ENCODE measurements around the gene CBLC. TPM values are rescaled to one million over a fixed set of nuclear protein-coding genes. Genes with fewer than 3 reads are reported as not detected.
A peak's percentile ranks its signal among the peaks of the same experiment; 100 is the strongest.

Gene CBLC
- polyA plus RNA-seq, 1 experiment = not detected

DNA sequence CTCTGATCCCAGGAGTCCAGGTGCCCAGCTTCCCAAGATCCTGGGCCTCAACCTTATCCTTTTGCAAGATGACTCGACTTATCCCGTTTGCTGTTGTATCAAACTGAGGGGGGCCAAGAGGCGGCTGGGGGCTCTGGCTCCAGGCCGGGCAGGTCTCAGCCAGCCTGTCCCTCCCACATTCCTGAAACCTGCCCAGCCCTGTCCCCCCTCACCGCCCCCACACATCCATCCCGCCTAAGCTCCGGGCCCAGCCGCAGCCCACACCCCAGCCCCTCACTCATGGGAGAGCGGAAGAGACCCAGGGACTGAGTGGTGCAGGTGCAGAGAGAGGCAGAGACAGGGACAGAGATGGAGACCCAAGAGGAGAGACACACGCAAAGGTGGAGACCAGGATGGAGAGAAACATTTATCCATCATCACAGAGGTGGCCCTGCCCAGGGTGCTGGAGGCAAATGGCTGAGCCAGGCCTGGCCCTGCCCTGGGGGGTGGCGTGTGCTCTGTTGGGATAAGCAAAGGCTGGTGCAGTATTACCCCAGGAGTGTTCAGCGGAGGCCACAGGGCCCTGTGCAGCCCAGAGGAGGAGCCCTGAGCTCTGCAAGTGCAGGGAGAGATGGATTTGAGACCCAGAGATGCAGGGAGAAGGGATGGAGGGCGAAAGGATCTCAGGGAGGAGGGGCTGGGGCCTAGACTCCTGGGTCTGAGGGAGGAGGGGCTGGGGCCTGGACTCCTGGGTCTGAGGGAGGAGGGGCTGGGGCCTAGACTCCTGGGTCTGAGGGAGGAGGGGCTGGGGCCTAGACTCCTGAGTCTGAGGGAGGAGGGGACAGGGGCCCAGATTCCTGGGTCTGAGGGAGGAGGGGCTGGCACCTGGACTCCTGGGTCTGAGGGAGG is 32.8 kb downstream of the CBLC start:
- ChIA-PET POLR2A (no interaction called here), CTCF (interaction anchor here (1.2 to 3.6 kb wide), 5 partner anchors 13 to 121 kb away, joined by 4 to 15 read pairs (median 12); no protein-coding TSS in a partner anchor)
- H3K4me3 ChIP-seq (ENCODE audit: low read depth, low read length) = no peak overlapping the region
- TF ChIP-seq, protein P1, sequence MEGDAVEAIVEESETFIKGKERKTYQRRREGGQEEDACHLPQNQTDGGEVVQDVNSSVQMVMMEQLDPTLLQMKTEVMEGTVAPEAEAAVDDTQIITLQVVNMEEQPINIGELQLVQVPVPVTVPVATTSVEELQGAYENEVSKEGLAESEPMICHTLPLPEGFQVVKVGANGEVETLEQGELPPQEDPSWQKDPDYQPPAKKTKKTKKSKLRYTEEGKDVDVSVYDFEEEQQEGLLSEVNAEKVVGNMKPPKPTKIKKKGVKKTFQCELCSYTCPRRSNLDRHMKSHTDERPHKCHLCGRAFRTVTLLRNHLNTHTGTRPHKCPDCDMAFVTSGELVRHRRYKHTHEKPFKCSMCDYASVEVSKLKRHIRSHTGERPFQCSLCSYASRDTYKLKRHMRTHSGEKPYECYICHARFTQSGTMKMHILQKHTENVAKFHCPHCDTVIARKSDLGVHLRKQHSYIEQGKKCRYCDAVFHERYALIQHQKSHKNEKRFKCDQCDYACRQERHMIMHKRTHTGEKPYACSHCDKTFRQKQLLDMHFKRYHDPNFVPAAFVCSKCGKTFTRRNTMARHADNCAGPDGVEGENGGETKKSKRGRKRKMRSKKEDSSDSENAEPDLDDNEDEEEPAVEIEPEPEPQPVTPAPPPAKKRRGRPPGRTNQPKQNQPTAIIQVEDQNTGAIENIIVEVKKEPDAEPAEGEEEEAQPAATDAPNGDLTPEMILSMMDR (IDR thresholded peaks at IDR 0.05; ENCODE audit: insufficient read depth, low read depth, low read length) = no peak
- H3K27me3 ChIP-seq (ENCODE audit: control insufficient read depth, insufficient read depth, low read length) = no peaks in the 10 kb centered on the region; the same call in 1 of the 2 replicates
- no peak for DNase-seq (ENCODE audit: low read depth)
- H3K36me3 ChIP-seq (ENCODE audit: control insufficient read depth, insufficient read depth, low read length) = peaks cover 7% of the 10 kb centered on the region

GRCh38 chr19:44811122-44811419 is 33.4 kb downstream of the CBLC start:
- no peak for DNase-seq (ENCODE audit: low read depth)
- CTCF ChIA-PET = no interaction called here
- H3K27me3 ChIP-seq (ENCODE audit: control insufficient read depth, insufficient read depth, low read length) = no peaks in the 10 kb centered on the region; the same call in 1 of the 2 replicates
- peaks cover 7% of the 10 kb centered on the region for H3K36me3 ChIP-seq (ENCODE audit: control insufficient read depth, insufficient read depth, low read length)
- POLR2A ChIA-PET = no interaction called here
- TF ChIP-seq, protein P1 (IDR thresholded peaks at IDR 0.05; ENCODE audit: insufficient read depth, low read depth, low read length) = no peak
- no peak overlapping the region for H3K4me3 ChIP-seq (ENCODE audit: low read depth, low read length)

DNA sequence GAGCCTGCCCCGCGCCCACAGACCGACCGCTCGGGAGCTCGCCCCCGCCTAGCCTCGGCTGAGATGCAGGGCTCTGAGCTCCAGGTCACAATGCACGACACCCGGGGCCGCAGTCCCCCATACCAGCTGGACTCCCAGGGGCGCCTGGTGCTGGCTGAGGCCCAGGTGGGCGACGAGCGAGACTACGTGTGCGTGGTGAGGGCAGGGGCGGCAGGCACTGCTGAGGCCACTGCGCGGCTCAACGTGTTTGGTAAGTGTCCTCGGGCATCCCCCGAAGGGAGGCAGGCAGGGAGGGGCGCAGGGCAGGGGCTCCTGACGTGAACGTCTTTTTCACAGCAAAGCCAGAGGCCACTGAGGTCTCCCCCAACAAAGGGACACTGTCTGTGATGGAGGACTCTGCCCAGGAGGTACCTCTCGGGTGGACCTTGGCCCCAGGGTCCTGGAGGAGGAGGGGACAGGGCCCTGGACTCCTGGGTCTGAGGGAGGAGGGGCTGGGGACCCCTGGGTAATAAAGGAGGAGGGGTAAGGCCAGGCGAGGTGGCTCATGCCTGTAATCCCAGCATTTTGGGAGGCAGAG is 34.5 kb downstream of the CBLC start:
- H3K4me3 ChIP-seq (ENCODE audit: low read depth, low read length) = no peak overlapping the region
- H3K27me3 ChIP-seq (ENCODE audit: control insufficient read depth, insufficient read depth, low read length) = no peaks in the 10 kb centered on the region; the same call in 1 of the 2 replicates
- ChIA-PET POLR2A (no interaction called here), CTCF (interaction anchor here (0.9 kb wide), 1 partner anchor 28 kb away, joined by 3 read pairs; no protein-coding TSS in a partner anchor)
- H3K36me3 ChIP-seq (ENCODE audit: control insufficient read depth, insufficient read depth, low read length) = peaks cover 7% of the 10 kb centered on the region
- TF ChIP-seq, protein P1 (IDR thresholded peaks at IDR 0.05; ENCODE audit: insufficient read depth, low read depth, low read length) = no peak
- DNase-seq (ENCODE audit: low read depth) = no peak

- ChIA-PET POLR2A (no interaction called here), CTCF (interaction anchor here (0.7 kb wide), 1 partner anchor 18 kb away, joined by 4 read pairs; no protein-coding TSS in a partner anchor)
- no peaks in the 10 kb centered on the region for H3K27me3 ChIP-seq (ENCODE audit: control insufficient read depth, insufficient read depth, low read length)
- TF ChIP-seq, protein P1 (IDR thresholded peaks at IDR 0.05; ENCODE audit: insufficient read depth, low read depth, low read length) = peak; percentile 8; the same call in 1 of the 2 replicates
- peaks cover 7% of the 10 kb centered on the region for H3K36me3 ChIP-seq (ENCODE audit: control insufficient read depth, insufficient read depth, low read length)
- no peak overlapping the region for H3K4me3 ChIP-seq (ENCODE audit: low read depth, low read length)
- no peak for DNase-seq (ENCODE audit: low read depth)
Observed at GRCh38 chr19:44813070-44813840, 35.6 kb downstream of the CBLC start.
